NCI-H82 treated with DMSO at 0.1 percent for 48 hours (cell line): ENCODE measurements around the gene DNER.
A peak's percentile ranks its signal among the peaks of the same experiment; 100 is the strongest.

Source experiments
- DNase-seq: peaks from one replicate; lab custom pipeline; 2025; ENCODE audit not compliant: unreplicated experiment; lab: John Stamatoyannopoulos, UW

The DNER gene

DNA sequence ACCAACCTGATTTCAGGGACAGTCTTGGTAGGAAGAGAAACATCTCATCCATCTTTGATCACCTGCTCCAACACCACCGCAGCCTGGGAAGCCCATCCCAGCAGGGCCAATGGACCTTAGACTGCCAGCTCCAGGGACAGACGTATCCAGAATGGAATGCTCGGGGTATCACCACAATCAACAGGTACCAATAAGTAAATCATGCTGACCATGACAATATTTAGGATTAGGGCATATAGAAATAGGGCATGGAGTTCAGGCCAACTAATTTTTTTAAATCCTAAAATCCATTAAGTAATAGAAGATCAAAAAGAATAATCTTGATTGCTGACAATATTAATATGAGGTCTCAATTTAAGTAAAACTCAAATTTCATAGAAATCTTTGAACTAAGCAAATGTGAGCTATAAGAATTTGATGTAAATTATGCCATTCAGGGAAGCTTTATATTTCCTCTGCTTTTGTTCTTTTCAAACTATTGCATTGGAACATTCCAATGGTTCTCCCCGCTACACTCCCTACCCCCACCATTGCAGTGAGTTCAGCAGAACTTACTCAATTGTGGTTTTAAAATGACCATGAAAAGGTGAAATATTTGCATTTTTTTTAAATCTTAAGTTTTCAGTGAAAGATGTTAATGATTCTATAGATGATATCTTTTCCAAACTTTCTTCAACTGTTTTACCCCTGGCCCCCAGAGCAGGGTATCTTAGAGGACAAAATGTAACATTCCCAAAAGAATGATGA lies 138.6 kb downstream of the DNER start:
- no peak for DNase-seq

DNA sequence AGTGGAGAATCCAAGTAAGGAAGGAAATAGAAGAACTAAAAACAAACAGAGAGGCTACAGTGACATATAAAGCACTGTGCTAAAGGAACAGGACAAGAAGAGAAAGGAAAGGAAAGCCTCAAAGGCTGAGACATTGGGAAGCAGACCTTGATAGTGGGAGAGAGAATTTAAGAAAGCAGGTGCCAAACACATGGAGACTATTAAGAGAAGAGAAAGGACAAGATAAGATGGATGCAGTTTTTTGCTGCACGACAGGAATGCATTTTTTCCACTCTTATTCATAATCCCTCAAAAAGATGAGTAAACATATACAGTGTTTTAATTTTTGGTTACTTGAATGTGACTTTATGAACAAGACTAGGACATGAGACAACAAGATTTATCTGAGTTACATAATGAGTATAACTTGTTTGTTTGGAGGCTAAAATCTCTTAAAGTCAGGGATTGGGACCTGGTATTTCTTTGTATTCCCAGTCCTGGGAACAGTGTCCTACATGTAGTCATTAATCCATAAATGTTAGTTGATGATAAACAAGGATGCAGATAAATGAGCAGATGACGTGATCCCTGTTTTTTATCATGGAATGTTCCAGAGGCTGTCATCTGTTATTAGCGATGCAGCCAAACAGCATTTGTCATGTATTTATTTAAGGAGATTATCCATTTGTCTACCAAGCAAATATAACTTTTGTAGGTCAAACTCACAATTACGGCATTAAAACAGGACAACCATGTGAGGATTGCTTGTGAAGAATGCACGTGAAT lies 141.7 kb downstream of the DNER start:
- DNase-seq: no peak

DNA sequence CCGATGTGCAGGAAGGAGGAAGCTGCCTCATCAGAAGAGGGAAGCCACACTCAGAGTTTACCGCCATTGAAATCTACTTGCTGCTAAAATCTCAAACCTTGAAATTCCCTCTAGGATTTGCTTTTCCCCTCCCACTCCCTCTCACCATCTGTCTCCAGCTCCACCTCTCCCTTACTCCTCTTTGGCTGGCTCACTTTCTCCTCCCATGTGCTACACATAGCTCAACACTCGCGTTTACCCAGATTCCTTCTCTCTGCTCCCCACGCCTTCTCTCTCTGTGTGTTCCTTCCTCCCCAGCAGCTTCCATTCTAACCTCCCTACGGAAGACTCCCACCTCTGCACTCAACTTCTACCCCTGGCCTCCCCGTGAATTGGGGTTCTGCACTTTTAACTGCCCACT lies 143.1 kb downstream of the DNER start:
- DNase-seq: peak; percentile 23

DNA sequence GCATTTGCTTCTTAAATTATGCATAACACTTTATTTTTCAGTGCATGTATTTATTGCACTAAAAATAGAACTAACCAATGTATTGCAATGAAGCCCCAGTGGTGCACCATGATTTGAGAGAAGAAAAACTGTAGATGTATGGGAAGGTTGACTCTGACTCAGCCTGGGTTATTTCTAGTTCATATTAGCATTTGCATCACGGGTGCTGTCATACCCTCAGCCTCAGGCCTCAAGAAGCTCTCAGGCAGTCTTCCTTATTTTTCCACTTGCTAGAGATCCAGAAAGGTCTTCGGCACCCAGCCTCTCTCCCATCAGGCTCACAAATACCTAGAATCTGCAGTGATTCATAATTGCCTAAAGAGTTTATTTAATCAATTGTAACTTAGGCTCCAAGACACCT lies 148.0 kb downstream of the DNER start:
- no peak for DNase-seq

DNA sequence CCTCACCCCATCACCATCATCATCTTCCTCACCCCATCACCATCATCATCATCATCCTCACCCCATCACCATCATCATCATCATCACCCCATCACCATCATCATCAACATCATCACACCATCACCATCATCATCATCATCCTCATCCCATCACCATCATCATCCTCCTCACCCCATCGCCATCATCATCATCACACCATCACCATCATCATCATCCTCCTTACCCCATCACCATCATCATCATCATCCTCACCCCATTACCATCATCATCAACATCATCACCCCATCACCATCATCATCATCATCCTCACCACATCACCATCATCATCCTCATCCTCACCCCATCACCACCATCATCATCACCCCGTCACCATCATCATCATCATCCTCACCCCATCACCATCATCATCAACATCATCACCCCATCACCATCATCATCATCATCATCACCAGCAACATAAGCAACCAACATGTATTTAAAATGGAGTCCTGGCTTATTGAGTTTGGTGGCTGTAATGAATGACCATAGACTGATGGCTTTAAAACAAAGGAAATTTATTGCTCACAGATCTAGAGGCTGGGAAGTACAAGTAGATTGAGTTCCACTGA lies 150.0 kb downstream of the DNER start:
- no peak for DNase-seq

DNA sequence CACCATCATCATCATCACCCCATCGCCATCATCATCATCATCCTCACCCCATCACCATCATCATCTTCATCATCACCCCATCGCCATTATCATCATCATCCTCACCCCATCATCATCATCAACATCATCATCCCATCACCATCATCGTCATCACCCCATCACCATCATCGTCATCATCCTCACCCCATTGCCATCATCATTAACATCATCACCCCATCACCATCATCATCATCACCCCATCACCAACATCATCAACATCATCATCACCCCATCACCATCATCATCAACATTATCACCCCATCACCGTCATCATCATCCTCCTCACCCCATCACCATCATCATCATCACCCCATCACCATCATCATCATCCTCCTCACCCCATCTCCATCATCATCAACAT lies 151.0 kb downstream of the DNER start:
- DNase-seq: no peak

DNA sequence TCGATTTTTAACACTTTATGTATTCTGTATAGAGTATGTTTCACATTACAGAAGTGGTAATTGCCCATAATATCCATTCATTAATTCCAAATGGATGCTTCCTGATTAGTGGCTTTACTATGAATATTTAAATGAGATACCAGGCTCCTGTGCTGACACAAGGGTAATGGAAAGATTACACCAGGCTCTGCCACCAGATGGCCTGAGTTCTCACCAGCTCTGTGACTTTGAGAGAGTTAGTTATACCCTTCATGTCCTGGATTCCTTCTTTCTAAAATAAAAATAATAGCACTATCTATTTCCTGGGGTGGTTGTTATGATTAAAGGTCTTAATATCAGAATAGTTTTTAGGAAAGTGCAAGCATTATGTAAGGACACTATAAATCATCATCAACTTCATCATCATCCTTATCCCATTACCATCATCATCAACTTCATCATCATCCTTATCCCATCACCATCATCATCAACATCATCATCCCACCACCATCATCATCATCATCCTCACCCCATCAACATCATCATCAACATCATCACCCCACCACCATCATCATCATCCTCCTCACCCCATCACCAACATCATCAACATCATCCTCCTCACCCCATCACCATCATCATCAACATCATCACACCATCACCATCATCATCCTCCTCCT lies 151.8 kb downstream of the DNER start:
- no peak for DNase-seq

DNA sequence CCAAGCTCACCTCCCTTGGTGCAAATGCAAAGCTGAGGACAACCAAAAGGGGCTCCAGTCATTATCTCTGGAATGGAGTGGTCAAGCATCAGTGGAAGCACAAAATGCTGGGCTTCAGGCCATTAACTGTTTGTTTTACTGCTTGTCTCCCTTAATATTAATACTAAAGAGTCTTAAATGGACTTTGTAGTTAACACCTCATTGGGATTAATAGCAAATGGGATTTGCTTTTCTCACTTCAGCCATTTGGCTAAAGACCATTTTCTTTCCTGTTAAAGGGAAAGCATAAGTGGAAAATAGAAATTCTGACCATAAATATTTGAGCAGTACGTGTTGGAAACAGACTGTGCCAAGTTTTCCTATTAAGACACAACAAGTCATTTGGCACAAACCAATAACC lies 154.4 kb downstream of the DNER start:
- no peak for DNase-seq

DNA sequence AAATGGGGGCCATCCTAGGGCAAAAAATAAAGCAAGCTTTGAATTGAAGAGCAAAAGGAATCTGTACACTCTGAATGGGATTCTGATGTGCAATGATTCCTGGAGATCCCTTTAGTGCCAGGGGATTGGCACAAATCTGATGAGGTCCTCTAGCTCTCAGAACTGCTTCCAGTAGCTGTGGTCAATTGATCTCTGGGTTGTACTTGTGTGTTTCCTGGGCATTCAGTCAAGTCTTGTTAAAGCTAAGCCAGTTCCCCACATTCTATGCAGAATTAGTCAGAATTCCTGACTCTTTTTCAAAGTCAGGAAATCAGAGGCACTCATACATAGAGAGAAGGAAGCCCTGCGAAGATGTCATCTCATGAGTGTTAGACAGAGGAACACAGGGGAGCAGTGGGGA lies 161.3 kb downstream of the DNER start:
- DNase-seq: no peak

DNA sequence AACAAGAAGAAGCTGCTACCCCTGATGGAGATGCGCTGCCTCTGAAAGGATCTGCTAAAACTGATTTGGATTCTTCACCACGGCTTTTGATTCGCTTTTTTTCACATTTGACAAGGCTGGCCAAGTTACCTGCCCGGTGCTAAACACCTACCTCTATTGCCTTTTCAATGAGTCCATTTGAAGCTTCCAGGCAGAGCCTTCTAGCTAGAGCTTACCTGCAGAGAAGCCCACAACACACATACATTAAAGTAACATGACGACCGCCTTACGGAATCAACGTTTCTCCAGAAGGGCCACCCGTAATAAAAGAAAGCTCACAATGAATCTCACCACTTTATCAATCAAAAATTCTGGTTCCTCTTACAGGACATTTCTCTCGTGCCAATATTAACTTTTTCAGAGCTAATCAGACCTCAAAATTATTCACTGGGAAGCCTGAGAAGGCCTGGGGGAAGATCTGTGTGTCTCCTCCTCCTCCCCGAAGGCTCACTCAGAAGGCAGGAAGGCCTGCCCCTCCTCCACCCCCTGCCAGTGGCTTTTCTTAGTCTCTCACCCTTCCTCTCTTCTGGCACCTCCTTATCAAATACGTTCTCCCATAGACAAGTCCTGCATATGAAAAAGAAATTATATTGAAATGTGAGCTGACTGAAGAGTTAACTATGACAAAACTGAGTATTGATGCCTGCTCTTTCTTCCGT lies 171.0 kb downstream of the DNER start:
- no peak for DNase-seq

DNA sequence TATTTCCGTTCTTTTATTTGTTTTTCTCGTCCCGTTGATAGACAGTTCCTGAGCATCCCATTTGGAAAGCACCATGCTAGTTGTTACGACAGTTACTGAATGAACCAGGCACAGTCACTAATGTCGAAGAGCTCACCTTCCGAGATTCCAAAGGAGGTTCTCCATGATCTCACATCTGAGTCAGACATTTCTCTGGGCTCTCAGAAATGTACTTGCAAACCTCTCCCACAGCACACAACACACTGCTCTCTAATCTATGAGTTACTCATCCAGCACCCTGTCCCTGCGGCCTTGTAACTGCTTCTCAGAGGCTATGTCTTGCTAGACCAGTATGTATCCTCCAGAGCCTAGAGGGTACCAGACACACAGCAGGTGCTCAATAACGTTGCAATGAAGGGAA lies 174.7 kb downstream of the DNER start:
- DNase-seq: no peak

DNA sequence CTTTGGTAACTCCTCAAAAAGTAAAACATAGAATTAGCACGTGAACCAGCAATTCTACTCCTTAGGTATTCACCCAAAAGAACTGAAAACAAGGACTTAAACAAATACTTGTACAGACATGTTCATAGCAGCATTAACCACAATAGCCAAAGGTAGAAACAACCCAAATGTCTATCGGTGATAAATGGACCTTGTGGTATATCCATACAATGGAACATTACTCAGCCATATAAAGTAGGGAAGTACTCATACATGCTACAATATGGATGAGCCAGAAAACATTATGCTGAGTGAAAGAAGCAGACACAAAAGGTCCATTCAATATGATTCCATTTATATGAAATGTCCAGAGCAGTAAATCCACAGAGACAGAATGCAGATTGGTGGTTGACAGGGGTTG lies 182.8 kb downstream of the DNER start:
- no peak for DNase-seq

DNA sequence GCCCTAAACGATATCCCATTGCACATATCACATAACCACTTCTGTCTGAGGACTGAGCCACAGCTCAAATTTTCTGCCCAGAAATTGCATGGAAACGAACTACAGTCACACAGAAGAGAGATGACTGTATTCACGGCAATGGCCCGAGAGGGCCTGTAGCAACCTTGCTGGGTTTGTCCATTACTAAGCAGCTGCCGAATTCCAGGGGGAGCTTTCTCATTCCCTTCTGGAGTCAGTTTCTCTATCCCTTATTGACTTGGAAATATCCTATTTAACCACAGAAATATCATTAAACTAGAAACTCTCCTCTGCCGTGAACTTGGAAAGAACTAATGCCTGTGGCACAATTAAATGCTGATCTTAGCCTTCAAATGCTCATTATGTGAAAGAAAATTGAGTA lies 183.9 kb downstream of the DNER start:
- no peak for DNase-seq

DNA sequence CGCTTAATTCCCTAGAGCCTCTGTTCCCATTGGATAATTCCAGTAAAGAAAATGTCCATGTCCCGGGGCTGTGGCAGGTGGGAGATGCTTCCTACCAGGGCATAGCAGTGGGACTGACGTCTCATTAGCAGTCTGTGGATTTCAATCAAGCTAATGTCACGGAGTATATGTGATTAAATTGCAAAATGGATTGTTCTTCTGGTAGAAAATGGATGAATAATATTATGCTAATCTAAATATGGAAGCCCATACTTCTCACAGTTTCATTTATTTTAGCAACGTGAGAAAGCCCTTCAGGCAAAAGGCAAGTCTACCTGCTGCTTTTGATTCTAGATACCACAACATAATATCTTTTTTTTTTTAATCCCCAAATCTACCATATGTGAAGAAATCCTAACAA lies 185.5 kb downstream of the DNER start:
- DNase-seq: no peak

DNA sequence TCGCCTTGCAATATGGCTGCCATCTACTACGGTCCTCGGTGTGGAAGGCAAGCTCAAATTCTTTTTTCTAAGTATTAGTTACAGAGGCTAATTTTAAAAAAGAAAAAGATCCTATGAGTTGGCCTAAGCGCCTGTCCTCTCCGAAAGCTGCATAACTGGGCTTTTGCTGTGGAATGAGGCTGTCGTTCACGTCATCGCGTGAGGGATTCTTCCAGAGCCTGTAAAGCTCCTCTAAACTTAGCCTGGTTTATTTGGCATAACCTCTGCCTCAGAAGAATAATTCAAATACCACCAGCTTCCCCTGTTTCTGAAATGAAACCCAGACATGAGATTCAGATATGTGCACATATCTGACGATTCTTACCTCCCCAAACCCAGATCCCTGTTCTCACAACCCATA lies 187.4 kb downstream of the DNER start:
- no peak for DNase-seq

DNA sequence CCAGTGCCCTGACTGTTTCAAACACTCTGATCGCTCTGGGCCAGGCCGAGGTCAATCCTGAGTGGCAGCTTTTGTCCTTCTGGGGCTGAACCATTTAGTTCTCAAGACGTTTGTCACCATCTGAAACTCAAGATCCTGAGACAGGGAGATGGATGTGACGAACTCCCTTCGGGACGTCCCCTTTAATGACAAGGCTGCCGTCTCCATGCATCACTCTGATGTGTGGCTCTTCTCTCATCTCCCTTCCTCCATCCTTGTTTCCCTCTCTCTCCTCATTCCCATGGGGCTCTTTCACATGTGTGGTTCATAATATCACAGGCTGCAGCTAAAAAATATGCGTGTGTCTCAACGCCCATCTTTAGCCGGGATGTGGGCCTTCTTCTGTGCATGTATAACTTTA lies 189.6 kb downstream of the DNER start:
- no peak for DNase-seq

DNA sequence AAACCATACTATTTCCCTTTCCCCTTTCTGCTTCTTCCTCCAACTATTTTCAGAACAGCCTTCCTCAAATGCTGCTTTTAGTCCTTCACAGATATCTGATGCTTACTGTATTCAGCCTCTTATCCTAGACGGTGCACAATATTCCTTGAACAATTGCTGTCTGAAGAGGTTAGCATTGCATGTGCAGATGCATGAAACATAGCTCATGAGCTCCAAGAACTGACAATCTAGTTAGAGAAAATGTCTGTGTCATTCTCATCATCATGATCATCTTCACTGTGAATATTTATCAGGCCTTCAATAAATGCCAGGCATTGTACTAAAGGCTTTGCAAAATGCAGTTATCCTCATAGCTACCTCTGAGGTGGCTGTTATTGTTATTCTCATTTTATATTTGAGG lies 190.7 kb downstream of the DNER start:
- DNase-seq: no peak

DNA sequence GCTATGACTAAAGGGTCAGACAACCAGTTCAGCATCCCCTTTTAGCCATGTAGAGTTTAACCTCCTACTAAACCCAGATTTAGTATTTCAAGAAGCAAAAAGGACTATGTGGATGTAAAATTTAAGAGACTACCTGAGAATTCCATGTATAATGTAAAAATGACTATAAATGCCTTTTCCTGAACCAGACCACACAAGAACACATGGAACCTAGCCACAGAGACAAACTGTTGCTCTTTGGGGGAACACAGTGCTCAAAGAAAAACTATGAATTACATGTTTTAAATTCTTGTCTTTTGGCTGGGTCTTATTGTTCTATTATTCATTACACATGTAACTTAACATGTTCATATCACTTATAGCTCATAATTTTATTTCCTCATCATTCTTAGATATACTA lies 192.8 kb downstream of the DNER start:
- no peak for DNase-seq

DNA sequence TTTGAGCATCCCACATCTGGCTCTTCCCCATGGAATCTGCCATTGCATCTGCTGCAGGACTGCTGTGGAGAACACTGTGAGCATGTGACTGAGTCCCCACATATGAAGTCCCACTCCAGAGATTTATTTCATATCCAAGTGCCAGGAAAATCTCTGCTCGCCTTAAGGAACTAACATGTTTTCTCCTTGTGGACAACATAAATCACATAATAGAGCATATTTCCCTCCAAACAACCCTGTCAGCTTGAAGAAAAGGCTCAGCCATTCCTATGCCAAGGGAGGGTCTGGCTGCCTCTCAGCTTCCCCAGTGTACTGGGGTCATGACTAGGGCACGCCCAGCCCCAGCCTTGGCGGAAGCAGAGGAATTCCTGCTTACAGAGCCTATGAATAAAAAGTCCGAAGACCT lies 193.7 kb downstream of the DNER start:
- no peak for DNase-seq

DNA sequence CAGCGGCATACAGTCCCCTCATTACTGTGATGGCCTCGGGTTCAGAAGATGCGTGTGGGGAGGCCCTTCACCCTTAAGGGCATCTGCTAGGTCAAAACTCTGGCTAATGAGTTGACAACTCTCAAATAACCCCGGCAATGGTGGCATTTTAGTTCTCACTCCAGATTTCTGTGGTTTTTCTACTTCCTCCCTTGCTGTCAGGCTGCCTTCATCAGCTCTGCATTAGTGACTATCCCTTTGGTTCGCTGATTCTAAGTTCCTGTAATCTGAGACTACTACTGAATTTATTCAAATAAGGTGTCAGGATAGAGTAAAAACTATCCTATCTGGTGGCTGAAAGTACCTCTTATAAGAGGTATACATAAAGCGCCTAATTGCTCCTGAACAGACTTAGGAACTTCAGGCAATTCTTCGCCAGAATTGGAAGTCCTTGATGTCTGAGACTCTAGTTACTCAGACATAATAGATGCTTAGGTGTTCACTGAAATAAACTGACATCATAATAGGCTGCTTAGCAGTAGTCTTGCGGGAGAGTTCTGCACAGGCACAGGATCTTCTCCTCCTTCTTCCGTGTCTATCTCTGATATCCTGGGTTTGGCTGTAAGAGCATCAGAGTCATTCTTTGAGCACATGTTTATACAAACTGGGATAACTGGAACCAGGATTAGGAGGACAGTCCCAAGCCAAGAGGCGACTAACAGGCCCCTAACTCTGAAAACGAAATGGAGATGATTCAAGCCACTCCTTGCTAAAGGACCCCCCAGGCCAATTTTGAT lies 194.5 kb downstream of the DNER start:
- no peak for DNase-seq
